HG02588 (cell line): ENCODE results near the gene PRC1.
A peak's percentile ranks its signal among the peaks of the same experiment; 100 is the strongest.
"Not testable (repeated sequence)": the region's sequence is repeated elsewhere in the genome, so short reads cannot be mapped to it uniquely, and the experiment has no call there.

ENCODE experiments used
- ATAC-seq: cut with Tn5 transposase; IDR thresholded peaks from one replicate; pipeline ENCODE4 v1.9.1; 2021; ENCODE audit warnings: mild to moderate bottlenecking, moderate library complexity; ENCODE audit not compliant: unreplicated experiment

Gene PRC1

DNA sequence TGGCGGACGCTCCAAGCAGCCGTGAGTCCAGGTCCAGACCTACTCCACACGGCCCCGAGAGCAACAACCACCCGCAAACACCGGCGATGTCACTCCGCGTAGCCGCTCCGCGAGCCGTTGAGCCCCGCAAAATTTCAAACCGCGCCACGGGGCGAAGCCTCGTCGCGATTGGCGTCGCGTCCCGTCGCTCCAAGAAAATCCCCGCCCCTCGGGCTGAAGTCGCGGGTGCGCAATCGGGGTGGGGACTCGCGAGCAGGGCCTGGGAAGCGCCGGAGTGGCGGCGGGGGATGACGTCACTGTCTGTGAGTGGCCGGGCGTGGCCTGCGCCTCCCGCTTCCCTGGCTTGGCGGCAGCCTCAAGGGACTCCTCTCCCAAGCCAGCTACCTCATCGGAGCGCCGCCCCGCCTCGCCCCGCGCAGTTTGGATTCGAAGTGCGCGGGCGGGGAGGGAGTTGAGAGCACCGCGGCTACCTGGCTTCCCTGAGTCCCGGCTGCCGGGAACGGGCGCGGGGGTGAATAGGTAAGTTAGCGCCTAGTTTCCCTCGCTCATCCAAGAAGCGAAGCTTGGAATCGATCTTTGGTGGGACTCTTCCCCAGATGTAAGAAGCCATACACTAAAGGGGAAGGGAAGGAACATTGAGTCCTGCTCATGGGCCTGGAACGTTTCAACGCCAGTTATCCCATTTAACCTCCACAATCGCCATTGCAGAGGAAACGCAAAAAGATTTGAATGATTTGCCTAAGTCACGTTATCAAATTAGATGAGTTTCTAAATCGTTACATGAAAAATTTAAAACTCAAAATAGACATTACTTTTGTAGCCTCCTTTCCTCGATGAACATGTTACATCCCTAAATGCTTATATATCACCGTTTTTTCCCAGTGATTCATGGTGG, at the start of gene PRC1:
TSS of gene PRC1 (minus strand) at position 119 of the 895 bp plus-strand sequence. CDS start at position 1, 118 bp downstream.
- ATAC-seq = peak; percentile 93

GRCh38 chr15:91043202-91043874, 49.0 kb upstream of the PRC1 start:
- no peak for ATAC-seq

GRCh38 chr15:91040856-91041255, 46.5 kb upstream of the PRC1 start:
- no peak for ATAC-seq

DNA sequence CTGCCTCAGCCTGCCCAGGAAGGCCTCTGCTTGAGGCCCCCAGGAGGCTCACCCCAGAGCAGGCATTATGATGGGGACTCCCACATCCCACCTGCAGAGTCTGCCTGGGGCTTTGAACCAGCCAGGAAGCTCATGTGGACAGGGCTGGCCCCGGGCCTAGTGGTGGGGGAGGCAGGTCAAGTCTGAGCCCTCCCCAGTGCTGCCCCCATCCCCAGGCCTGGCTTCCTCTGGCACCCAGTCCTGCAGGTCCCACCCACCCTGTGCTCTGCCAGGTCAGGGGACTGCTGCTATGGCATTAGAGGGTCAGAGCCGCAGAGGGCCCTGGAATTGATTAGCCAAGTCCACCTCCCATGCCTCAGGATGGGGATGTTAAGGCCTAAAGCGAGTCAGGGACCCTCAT, 45.7 kb upstream of the PRC1 start:
- ATAC-seq = no peak

GRCh38 chr15:91032919-91033803, 38.8 kb upstream of the PRC1 start:
- peak; percentile 47 for ATAC-seq

GRCh38 chr15:91031796-91032195, 37.5 kb upstream of the PRC1 start:
- ATAC-seq = no peak

GRCh38 chr15:91027677-91028076, 33.3 kb upstream of the PRC1 start:
- ATAC-seq = no peak

GRCh38 chr15:91023720-91024119, 29.4 kb upstream of the PRC1 start:
- no peak for ATAC-seq

DNA sequence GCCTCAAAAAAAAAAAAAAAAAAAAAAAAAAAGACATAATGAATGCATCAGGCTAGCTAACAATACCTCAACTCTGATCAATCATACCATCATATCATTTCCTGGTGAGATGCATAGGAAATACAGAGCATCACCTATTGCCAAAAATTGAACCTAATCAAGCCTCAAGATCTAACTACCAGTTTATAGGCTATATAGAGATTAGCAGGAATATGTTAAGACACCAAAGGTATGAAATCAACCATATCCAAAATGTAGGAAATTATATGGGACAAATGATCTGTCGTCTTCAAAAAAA, 28.4 kb upstream of the PRC1 start:
- ATAC-seq = no peak

DNA sequence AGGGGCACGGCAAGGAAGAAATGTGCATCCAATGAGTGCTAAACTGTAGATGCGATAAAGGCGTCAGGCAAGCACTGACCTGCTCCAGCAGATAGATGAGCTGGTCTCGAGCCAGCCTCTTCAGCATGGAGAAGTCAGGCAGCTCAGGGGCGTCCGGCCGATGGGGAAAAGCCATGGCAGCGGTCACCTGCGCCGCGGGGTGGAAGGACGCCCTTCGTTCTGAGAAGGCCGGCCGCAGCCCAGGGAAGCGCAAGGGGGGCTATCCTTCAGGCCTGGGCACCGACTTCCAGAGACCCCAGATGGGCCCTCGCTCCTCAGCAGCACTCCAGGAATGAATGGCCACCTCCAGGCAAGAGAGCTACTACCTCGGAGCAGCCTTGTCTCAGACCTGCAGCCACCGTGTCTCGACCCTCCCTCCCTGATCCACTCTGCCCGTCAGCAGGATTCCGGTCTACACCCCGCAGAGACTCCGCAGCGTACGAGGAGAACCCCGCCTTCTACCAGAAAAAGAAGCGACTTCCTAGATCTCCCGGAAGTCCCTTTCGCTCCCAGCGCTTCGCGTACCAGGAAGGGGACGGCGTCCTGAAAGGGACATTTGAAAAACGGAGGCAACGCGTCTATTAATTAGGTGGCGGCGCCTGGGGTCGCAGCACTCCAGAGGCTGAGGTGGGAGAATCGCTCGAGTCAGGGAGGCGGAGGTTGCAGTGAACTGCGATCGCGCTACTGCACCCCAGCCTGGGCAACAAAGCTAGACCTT, 27.9 kb upstream of the PRC1 start, which contains the start of gene VPS33B:
TSS of gene VPS33B (minus strand) at position 520 of the 757 bp plus-strand sequence. CDS start at position 175, 345 bp downstream.
- ATAC-seq = peak; percentile 74

DNA sequence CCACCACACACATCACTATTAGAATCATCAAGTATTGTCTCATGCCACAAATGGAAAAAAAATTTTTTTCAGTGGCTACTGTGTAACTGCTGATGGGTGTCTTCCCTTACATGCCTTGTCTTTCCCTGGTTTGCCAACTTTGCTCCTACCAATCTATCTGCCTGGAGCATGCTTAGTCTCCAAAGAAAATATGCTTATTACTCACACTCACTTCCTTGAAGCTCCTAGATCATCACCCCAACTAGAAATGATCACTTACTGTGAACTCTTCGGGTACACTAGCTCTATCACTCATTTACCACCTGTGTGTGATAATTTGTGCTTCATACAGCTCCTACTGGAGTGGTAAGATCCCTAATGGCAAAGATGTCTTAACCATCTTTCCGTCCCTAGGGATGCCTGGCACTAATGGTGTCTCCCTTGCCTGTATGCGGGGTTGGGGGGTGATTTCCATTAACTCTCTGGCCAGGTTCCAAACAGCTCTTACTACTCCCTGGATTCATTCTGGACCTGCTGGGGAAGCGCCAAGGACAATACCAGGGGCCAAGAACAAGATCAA, 27.3 kb upstream of the PRC1 start:
- no peak for ATAC-seq

- no peak for ATAC-seq
Measured at GRCh38 chr15:91018158-91018557, 23.8 kb upstream of the PRC1 start.

DNA sequence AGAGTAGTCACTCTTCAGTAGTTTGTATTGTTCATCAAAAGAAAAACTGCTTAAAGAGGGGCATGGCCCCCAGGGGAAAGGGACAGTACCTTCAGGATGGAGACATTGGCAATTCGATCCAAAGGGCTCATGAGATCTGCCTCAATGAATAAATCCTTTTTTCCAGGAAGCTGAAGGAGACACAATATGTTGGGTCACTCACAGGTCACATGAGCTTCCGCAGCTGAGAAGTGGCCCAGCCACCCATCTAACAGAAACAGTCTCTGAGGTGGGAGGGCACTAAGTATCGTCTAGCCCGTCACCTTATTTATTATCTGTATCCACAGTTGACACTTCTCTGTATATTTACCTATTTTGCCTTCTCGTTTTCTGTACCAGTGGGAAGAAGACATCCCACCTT, 23.4 kb upstream of the PRC1 start:
- no peak for ATAC-seq

DNA sequence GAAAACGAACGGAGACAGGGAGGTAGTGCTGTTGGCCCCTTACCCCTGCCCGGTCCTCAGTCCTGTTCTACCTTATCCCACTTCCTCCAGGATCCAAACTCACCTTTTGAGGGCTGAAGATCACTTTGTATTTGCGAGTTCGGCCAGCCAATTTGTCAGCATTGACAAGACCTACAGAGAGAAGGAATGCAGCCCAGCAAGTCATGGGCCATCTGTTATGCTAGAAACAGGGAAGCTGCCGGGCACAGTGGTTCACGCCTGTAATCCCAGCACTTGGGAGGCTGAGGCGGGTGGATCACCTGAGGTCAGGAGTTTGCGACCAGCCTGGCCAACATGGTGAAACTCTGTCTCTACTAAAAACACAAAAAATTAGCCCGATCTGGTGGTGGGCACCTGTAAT, 19.4 kb upstream of the PRC1 start:
- not testable (repeated sequence) for ATAC-seq

DNA sequence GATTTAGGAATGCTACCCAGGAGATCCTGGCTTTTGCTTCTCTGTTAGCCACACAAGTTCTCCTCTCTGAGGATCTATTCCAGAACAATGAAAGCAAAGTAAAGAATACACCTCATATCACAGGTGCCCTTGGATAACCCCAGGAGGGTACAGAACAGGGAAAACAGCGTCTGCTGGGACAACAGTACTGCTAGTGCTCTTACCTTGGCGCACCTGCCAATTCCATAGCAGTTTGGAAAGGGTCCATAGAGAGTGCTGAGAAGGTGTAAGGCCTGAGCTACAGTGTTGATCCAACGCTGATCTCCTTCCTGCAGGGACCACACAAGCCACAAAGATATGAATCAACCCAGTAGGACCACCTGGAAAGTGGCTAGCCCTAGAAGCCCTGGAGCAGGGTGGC, 12.9 kb upstream of the PRC1 start:
- no peak for ATAC-seq

DNA sequence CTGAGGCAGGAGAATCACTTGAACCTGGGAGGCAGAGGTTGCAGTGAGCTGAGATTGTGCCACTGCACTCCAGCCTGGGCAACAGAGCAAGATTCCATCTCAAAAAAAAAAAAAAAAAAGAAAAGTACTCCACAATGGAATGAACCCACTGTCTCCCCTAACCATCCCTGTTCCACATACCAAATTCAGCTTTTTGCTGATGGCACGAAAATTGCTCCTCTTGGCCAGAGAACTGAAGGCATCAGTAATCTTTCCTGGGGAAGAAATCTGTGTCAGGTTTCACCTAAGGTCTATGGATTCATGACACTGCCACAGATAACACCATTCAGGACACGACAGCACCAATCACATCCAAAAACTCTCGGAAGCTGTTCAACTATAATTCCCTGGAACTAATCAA, 6.9 kb upstream of the PRC1 start:
- ATAC-seq = no peak

GRCh38 chr15:90998737-90999136, 4.4 kb upstream of the PRC1 start:
- ATAC-seq = no peak

DNA sequence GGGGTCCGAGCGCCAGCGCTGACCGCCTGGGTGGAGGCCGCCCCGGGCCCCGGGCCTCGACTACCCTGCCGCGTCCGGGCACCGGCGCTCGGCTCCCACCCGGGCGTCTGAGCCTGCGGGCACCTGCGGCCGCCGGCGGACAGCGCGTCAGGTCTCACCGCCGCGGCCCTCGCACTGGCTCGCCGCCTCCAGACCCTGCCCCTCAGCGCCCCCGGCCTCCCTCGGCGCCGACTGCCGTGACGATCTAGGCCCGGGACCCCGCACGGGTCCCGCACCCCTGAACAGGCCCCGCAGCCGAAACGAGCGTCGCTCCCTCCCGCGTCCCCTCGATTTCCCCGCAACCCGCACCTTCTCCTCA, 297 bp downstream of the PRC1 start:
- peak; percentile 23 for ATAC-seq

DNA sequence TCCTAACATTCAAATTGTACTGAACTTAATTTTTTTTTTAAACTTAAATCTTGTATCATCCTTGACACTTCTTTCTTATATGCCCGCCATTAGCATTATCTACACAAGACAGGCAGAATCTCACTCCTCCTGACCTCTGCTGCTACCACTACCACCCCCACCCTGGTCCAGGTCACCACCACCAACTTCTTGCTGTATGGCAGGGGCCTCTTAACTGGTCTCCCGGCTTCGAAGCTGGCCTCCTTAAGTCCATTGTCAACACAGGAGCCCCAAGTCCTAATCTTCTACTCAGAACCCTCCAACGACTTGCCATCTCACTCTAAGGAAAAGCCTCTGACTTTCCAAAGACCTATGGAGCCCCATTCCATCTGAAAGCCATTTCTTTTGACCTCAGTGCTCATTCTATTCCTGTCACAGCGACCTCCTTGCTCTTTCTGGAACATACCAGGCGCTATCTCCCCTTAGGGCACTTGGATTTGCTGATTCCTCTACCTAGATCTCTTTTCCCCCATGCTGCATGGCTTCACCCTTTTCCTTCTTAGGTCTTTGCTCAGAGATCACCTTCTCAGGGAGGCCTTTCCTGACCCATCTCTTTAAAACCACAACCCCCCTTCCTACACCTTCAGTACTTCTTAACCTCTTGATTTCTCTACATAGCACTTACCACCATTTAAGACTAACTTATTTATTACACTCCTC, 2.6 kb downstream of the PRC1 start:
- no peak for ATAC-seq

GRCh38 chr15:90990446-90990845, 3.9 kb downstream of the PRC1 start:
- ATAC-seq = no peak
